Stimulated activated naive B cell treated with anti-CD40 and anti-IgM and Interleukin-4, amounts not matched to agents 10 μg/mL and 1 μg/mL and 100 μg/mL, for 72 hours (primary cell): ENCODE data around the gene PLA2G4E.

Experiments
- ATAC-seq, 2 donors: fragments of 150-1000 bp; cut with Tn5 transposase; replicated peaks; 2 replicates each; pipeline ENCODE4 v1.10.0; 2021; ENCODE audit warnings: moderate library complexity in 1 of 2
- DNase-seq: peaks from one replicate; pipeline ENCODE4 v3.0.0; 2021
- H3K27ac Mint-ChIP-seq: one replicate; pipeline ENCODE4 v1.8.0; 2022; ENCODE audit warnings: mild to moderate bottlenecking, mixed read lengths
- H3K27me3 Mint-ChIP-seq, 2 donors: one replicate each; pipeline ENCODE4 v1.8.0; 2022; ENCODE audit warnings: mixed read lengths in 2 of 2
- H3K36me3 Mint-ChIP-seq, 2 donors: one replicate each; pipeline ENCODE4 v1.8.0; 2022; ENCODE audit warnings: mixed read lengths in 2 of 2, mild to moderate bottlenecking in 1 of 2
- H3K4me1 Mint-ChIP-seq, 2 donors: one replicate each; pipeline ENCODE4 v1.8.0; 2022; ENCODE audit warnings: mixed read lengths in 2 of 2, mild to moderate bottlenecking in 1 of 2
- H3K4me3 Mint-ChIP-seq, 2 donors: one replicate each; pipeline ENCODE4 v1.8.0; 2022; ENCODE audit warnings: mild to moderate bottlenecking in 2 of 2, mixed read lengths in 2 of 2, moderate library complexity in 1 of 2
- H3K9me3 Mint-ChIP-seq, 2 donors: one replicate each; pipeline ENCODE4 v1.8.0; 2022; ENCODE audit warnings: mixed read lengths in 2 of 2, mild to moderate bottlenecking in 1 of 2

PLA2G4E gene

DNA sequence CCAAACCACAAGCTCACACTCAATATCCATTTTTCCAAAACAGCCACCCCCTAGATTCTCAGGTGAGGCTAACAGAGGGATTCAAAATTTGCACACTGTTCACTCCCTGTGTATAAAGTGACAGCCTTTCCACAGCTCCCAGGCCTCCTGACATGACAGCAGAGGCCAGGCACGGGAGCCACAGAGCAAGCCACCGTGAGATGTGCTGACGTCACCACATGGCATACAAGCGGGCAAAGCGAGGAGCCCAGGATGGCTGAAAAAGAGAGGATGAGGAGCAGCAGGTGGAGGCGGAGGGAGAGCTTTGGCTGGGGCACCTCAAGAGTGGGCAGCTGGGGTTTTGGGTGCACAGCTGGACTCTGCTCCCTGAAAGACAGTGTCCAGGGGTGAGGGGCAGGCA is 75.6 kb downstream of the PLA2G4E start:
- H3K36me3 Mint-ChIP-seq, result peaks cover 45 to 53% of the 10 kb centered on the region in 2 donors
- peaks cover 6 to 11% of the 10 kb centered on the region in 2 donors for H3K4me1 Mint-ChIP-seq
- H3K4me3 Mint-ChIP-seq, result no peak overlapping the region
- H3K9me3 Mint-ChIP-seq, result no peaks in the 10 kb centered on the region
- no peak for DNase-seq
- no peaks in the 10 kb centered on the region for H3K27me3 Mint-ChIP-seq
- no peak overlapping the region for H3K27ac Mint-ChIP-seq
- ATAC-seq, result no peak

DNA sequence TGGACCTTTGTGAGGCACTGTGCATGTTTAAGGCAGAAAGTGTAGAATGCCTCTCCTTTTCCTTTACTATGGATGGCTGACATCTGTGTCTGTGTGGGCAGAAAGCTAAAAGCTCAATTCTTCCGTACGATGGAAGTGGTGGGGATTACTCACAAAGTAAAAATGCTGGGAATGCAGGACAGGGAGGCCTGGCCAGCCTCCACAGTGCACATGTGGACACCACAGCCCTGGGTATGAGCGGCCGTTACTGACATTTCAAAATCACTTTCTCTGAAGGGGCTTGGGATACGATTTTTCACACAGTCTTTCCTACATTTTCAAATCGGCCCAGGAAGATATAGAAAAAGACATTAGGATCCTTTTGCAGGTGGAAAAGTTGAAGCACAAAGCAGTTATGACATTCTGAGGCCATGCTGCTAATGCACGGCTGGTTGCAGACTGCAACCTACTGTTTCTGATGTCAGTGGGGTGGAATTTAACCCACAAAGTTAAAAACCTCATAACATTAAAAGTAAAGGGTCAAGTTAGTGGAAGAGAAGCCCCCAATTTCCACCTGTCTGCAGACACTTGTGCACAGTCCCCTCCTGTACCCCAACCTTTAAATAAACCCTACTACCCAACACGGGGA is 76.4 kb downstream of the PLA2G4E start:
- Mint-ChIP-seq H3K9me3 (no peaks in the 10 kb centered on the region), H3K4me3 (no peak overlapping the region), H3K36me3 (peaks cover 48 to 54% of the 10 kb centered on the region in 2 donors), H3K4me1 (peaks cover 6 to 11% of the 10 kb centered on the region in 2 donors), H3K27me3 (no peaks in the 10 kb centered on the region), H3K27ac (no peak overlapping the region)
- ATAC-seq (no peak), DNase-seq (no peak)

DNA sequence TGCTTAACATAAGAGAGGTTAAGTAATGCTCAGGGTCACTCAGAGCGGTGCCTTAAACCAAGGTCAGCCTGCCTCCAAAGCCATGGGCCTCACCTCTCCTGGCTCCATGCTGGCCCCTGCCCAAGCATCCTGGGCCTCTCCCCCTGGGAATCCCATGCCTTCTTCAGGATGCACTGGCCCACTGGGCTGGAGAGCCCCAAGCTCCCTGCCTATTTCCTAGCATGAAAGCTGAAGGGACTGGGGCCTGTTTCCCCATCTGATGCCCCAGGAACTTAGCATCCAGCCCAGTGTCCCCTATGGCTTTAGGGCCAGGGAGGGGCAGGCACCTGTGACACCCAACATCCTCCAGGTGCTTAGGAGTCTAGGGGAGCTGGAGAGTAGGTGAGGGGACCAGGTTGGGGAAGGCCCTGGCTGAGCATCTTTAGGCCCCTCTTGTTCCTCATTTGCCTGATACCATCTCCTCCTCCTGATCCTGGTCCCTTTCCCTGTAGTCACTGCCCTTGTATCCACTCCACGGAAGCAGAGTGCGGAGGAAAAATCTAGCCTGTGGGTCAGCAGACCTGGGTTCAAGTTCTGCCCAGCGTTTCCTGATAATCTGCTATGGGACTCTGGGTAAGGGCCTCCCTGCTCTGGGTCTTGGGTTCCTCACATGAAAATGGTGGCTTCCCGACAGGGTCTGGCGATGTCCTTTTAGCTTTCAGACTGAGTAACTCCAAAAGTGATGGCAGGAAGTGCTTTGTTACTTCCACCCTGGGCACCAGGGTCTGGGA is 77.1 kb downstream of the PLA2G4E start:
- Mint-ChIP-seq H3K9me3 (no peaks in the 10 kb centered on the region), H3K4me1 (peaks cover 8 to 11% of the 10 kb centered on the region in 2 donors), H3K4me3 (no peak overlapping the region), H3K27me3 (no peaks in the 10 kb centered on the region), H3K36me3 (peaks cover 48 to 56% of the 10 kb centered on the region in 2 donors), H3K27ac (no peak overlapping the region)
- ATAC-seq (no peak), DNase-seq (no peak)

DNA sequence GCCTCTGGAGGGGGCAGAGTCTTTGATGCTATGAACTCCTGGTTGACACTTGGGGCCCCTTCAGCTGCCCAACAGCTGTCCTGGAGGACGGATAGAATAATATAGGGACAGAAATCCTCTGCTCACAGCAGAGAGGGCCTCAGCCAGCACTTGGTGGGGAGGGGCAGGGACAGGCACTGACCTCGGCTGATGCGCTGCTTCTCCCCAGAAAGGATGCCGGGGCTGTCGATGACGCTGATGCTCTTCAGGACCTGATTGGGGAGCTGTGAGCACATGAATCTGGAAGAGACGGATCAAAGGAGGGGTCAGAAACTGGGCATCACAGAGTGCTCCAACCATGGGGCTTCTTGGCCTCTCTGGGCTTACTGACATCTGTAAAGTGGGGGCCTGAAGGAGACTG is 78.0 kb downstream of the PLA2G4E start:
- Mint-ChIP-seq H3K27me3 (no peaks in the 10 kb centered on the region), H3K9me3 (no peaks in the 10 kb centered on the region), H3K36me3 (peaks cover 49 to 57% of the 10 kb centered on the region in 2 donors), H3K4me3 (no peak overlapping the region), H3K27ac (no peak overlapping the region), H3K4me1 (peaks cover 9 to 11% of the 10 kb centered on the region in 2 donors)
- DNase-seq (no peak), ATAC-seq (no peak)

DNA sequence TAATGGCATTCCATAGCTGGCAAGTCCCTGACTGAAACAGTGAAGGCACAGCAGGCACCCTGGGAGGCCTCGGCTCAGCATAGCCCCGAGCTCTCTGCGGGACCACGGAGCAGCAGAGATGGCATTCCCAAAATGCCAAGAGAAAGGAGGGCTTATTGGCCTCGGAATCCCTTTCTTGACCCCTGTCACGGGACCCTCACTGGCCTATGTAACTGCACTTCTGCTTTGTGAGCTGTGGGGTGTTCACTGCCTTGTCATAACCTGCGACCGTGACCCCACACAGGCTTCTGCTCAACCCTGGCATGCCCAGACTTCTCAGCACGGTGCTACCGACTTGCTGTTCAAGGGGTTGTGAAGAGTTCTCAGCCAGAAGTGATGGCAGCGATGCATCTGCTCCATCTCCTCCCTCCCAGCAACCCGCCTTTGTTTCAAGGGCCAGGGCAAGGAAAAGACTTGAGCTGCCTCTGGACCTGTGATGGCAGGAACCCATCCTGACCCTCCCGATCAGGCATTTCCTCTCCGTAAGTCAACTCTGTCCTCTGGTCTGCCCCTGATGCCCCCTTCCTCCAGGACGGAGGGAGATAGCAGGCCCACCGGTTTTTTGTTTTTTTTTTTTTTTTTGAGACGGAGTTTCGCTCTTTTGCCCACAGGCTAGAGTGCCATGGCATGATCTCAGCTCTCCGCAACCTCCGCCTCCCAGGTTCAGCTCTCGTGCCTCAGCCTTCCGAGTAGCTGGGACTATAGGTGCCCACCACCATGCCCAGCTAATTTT is 79.0 kb downstream of the PLA2G4E start:
- Mint-ChIP-seq H3K4me1 (peaks cover 18 to 21% of the 10 kb centered on the region in 2 donors), H3K9me3 (no peaks in the 10 kb centered on the region), H3K36me3 (peaks cover 56 to 65% of the 10 kb centered on the region in 2 donors), H3K4me3 (no peak overlapping the region), H3K27ac (peak overlapping the region; percentile 75), H3K27me3 (no peaks in the 10 kb centered on the region)
- no peak for DNase-seq
- ATAC-seq, result no peak

DNA sequence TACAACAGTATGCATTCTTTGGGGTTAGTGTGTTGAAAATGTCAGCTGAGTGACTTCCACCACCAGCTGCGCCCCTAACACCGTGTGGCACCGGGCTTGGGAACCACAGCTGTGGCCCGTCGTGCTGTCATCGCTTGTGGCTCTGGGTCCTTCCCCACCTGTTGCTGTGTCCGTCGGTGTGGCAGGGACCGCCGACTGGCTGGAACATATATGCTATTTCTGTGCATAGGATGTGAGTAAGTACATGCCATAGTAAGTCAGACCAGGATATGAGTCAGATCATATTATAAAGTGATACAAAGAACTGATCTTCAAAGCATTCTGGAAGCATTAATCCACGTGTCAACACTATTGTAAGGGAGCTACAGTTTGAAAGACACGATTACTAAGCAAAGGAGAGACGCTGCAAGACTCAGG is 80.4 kb downstream of the PLA2G4E start:
- Mint-ChIP-seq H3K36me3 (peaks cover 61 to 73% of the 10 kb centered on the region in 2 donors), H3K9me3 (no peaks in the 10 kb centered on the region), H3K4me3 (no peak overlapping the region), H3K27ac (peak overlapping the region; percentile 65), H3K4me1 (peaks cover 29 to 30% of the 10 kb centered on the region in 2 donors), H3K27me3 (no peaks in the 10 kb centered on the region)
- no peak for ATAC-seq
- DNase-seq, result no peak

DNA sequence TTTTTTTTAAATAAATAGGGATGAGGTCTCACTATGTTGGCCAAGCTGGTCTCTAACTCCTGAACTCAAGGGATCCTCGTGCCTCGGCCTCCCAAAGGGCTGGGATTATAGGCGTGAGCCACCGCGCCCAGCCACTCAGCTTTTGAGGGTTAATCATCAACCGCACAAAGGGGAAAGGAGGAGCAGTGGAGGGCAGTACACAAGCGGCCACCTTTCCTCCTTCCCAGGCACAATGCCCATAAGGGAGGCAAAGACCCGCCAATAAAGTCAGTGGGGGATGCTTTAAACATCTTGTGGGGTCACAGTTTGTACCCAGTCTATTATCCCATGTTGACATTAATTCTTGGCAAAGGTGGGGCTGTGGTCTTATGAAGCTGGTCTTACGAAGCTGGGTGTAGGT is 80.9 kb downstream of the PLA2G4E start:
- Mint-ChIP-seq H3K27ac (no peak overlapping the region), H3K36me3 (peaks cover 60 to 73% of the 10 kb centered on the region in 2 donors), H3K27me3 (no peaks in the 10 kb centered on the region), H3K4me3 (no peak overlapping the region), H3K9me3 (no peaks in the 10 kb centered on the region), H3K4me1 (peaks cover 29 to 32% of the 10 kb centered on the region in 2 donors)
- DNase-seq (no peak), ATAC-seq (no peak)

DNA sequence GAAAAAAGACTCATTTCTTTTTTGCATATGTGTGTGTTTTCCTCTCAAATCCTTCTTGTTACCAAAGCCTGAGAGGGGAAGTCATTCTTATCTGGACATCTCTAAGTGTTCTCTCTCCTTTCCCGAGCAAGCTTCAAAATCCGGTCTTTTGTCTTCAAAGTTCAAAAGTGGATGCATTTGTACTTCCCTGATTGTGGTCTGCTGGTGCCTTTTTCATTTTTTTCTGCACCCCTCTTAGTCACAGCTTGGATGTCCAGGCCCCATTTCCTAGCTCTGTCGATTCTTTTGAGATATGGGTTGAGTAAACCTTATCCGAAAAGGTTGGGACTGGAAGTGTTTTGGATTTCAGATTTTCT is 83.3 kb downstream of the PLA2G4E start:
- peaks cover 61 to 74% of the 10 kb centered on the region in 2 donors for H3K36me3 Mint-ChIP-seq
- ATAC-seq, result no peak
- H3K9me3 Mint-ChIP-seq, result no peaks in the 10 kb centered on the region
- H3K27me3 Mint-ChIP-seq, result no peaks in the 10 kb centered on the region
- peak overlapping the region; percentile 61 for H3K27ac Mint-ChIP-seq
- H3K4me3 Mint-ChIP-seq, result peak overlapping the region; percentile 2 to 12
- peaks cover 42 to 53% of the 10 kb centered on the region in 2 donors for H3K4me1 Mint-ChIP-seq
- no peak for DNase-seq

DNA sequence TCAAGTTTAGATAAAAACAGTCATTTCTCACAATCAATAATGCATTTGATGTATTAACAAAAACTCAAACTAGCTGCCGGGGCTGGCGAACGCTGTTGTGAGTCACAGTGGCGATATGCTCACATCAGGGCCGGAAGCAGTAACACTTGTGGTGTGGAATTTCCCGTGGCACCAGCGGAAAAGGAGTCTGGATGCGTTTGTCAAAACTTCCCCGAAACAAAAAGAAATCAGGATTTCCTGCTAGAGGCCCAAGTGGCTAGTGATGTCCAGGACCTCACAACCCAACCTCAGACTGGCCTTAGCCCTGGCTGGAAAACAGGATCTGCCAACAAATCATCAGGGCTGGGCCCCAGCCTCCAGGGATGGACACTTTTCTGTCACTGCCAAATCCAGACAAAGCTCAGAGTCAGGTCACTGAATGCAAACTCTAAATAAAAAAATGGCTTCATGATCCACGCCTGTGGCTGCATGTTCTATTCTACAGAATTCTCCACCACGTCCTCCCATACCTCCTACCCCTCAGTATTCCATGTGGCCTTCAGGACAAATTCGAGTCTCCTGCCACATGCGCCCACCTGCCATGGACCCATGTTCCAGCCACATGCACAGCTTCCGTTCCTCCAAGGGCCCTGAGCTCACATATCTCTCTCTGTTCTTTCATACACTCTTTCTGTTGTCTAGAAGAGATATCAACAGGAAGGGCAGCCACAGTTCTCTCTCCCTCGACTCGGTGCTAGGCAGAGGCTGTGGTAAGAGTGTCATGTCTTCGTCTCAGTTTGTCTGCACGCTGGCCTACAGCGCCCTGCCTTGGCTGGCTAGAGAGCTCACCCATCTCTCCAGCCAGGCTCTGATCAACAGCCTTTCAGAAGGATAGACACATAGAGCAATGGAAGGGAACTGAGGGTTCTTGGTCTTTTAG is 83.9 kb downstream of the PLA2G4E start:
- peaks cover 61 to 74% of the 10 kb centered on the region in 2 donors for H3K36me3 Mint-ChIP-seq
- H3K27ac Mint-ChIP-seq, result peak overlapping the region; percentile 61
- ATAC-seq (peak; percentile 54 to 61), DNase-seq (no peak)
- peaks cover 45 to 60% of the 10 kb centered on the region in 2 donors for H3K4me1 Mint-ChIP-seq
- no peaks in the 10 kb centered on the region for H3K27me3 Mint-ChIP-seq
- H3K4me3 Mint-ChIP-seq, result peak overlapping the region; percentile 2 to 12
- no peaks in the 10 kb centered on the region for H3K9me3 Mint-ChIP-seq

DNA sequence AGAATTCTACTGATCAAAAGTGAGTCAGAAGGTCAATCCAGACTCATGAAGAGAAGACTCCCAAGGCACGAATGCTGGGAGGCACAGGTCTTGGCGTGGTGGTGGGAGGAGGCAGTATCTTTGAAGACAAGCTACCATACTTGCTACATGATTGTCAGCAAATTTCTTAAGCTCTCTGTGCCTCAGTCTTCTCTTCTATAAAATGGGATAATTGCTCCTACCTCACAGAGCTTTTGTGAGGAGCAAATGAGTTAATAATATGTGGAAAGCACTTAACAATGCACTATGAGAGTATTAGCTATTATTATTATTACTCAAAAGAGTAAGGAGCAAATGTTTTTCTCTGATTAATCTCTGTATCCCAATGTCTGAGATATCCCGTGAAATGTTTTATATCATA is 84.7 kb downstream of the PLA2G4E start:
- no peak for ATAC-seq
- Mint-ChIP-seq H3K4me3 (peak overlapping the region in 1 of 2 donors; percentile 21), H3K4me1 (peaks cover 46 to 61% of the 10 kb centered on the region in 2 donors), H3K36me3 (peaks cover 62 to 72% of the 10 kb centered on the region in 2 donors), H3K27me3 (no peaks in the 10 kb centered on the region), H3K27ac (peak overlapping the region; percentile 60), H3K9me3 (no peaks in the 10 kb centered on the region)
- DNase-seq, result no peak

DNA sequence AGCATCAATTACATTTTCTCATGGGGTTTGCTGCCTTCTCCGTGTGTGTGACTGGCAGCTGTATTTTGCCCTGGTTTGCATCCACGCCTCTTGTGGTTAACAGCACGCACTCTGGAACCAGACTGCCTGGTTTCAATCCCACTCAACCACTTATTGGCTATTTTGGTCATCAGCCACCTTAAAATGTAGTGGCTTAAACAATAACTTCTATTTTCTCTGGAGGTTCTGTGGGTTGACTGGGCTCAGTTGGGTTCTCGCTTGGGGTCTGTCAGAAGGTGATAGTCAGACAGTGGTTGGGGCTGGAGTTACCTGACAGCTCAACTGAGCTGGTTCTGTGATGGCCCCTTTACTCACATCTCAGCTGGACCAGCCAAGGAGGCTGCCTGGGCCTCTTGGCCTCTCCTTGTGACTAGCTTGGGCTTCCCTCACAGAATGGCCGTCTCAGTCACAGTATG is 85.2 kb downstream of the PLA2G4E start:
- Mint-ChIP-seq H3K36me3 (peaks cover 56 to 67% of the 10 kb centered on the region in 2 donors), H3K27me3 (no peaks in the 10 kb centered on the region), H3K9me3 (no peaks in the 10 kb centered on the region), H3K4me3 (peak overlapping the region; percentile 21 to 68), H3K4me1 (peaks cover 45 to 62% of the 10 kb centered on the region in 2 donors), H3K27ac (peak overlapping the region; percentile 60)
- DNase-seq, result no peak
- peak; percentile 73 to 74 for ATAC-seq

DNA sequence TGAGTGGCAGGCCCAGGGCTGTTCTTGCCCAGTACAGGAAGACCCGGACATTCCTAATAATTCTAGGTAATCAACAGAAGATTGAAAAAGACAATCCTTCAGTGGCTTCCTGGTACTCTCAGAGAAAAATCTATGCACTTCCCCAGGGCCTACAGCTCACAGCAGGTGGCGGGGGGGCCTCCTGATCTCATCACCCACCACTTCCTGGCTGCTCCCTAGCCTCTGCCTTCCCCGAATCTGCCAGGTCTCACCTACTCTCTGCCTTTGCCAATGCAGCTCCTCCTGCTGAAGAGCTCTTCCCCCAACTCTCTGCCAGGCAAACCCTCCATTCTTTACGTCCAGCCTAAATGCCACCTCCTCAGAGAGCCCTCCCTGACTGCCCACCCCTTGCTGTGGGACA is 86.0 kb downstream of the PLA2G4E start:
- peaks cover 49 to 60% of the 10 kb centered on the region in 2 donors for H3K36me3 Mint-ChIP-seq
- peak overlapping the region; percentile 60 for H3K27ac Mint-ChIP-seq
- no peaks in the 10 kb centered on the region for H3K9me3 Mint-ChIP-seq
- H3K27me3 Mint-ChIP-seq, result no peaks in the 10 kb centered on the region
- peak overlapping the region; percentile 52 to 68 for H3K4me3 Mint-ChIP-seq
- H3K4me1 Mint-ChIP-seq, result peaks cover 46 to 70% of the 10 kb centered on the region in 2 donors
- no peak for DNase-seq
- peak; percentile 44 to 51 for ATAC-seq

DNA sequence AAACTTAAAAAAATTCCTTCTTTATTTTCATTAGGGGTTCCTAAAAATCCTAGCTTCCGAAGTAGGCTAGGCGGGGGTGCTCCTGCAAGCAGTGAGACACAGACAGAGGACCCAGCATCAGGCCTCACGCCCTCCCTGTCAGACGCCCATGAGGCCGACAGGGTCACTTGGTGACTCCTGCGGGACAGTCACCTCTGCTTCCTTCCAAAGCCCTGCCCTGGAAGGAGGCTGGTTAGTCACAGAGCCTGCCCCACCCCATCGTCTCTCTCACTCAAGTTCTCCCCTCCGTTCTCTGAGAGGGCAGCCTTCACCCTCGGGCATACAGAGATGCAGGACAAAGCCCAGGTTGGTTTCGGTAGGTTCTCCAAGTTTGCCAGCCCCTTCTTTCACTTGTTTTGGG is 87.1 kb downstream of the PLA2G4E start:
- Mint-ChIP-seq H3K9me3 (no peaks in the 10 kb centered on the region), H3K27me3 (no peaks in the 10 kb centered on the region), H3K27ac (peak overlapping the region; percentile 60), H3K4me1 (peaks cover 50 to 81% of the 10 kb centered on the region in 2 donors), H3K36me3 (peaks cover 49 to 58% of the 10 kb centered on the region in 2 donors), H3K4me3 (peak overlapping the region in 1 of 2 donors; percentile 25)
- ATAC-seq (no peak), DNase-seq (no peak)
